Stimulated activated CD4-positive, alpha-beta T cell treated with anti-CD3 and anti-CD28 coated beads, Interleukin-1b, Interleukin-23, amount 100 ng/mL, for 4 hours (primary cell): ENCODE data around the gene GATB.

Experiments
- DNase-seq, 2 donors: peaks; one replicate each; pipeline ENCODE4 v3.0.0-alpha.2; 2020; ENCODE audit warnings: low read depth in 2 of 2

Gene GATB

DNA sequence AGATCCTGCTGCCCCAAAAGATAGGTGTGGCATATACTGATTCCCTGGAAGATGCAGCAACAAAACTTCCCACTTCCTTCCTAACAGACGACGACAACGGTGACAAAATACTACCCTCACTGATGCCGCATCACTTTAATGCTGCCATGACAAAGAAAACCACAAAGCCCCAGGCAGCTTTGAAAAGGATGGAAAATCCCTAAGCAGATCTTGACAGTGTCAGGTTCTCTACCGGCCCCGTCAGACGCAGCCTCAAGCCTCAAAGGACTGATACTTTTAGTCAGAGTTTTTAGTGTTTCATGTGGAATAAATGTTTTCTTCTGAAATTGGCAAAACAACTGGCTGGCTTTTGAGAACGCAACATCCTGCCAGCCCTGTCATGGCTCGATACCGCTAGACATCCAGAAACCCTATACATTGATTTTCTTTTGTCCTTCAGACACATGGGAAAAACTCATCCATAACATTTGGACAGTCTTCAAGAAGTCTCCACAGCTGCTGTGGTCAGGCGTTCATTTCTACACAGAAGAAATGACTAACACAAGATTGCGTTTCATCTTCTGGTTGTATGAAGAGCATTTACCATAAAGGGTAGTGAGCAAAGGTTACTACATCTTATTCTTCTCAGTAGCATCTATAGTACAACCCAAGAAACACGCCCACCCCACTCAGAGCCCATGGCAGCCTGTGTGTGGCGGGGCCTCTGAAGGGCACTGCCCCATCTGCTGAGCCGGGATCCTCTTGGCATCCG lies 60.1 kb downstream of the GATB start:
- DNase-seq = no peak

DNA sequence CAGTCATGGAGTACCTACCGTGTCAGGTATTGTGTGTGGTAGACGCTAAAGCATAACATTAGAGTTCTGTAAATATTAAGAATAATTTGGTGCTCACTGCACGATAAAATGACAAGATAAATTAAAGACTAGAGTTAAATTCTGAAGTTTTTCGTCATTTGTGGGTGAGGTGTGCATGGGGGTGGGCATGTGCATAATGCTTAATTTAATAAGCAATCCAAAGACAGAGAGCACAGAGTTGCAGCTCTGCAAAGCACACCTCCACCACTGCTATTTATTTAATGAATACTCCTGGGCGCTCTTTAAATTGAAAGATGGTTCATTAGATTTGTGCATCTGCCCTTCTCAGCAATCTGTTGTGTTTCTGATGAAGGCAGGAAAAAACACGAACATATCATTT lies 62.6 kb downstream of the GATB start:
- no peak for DNase-seq

DNA sequence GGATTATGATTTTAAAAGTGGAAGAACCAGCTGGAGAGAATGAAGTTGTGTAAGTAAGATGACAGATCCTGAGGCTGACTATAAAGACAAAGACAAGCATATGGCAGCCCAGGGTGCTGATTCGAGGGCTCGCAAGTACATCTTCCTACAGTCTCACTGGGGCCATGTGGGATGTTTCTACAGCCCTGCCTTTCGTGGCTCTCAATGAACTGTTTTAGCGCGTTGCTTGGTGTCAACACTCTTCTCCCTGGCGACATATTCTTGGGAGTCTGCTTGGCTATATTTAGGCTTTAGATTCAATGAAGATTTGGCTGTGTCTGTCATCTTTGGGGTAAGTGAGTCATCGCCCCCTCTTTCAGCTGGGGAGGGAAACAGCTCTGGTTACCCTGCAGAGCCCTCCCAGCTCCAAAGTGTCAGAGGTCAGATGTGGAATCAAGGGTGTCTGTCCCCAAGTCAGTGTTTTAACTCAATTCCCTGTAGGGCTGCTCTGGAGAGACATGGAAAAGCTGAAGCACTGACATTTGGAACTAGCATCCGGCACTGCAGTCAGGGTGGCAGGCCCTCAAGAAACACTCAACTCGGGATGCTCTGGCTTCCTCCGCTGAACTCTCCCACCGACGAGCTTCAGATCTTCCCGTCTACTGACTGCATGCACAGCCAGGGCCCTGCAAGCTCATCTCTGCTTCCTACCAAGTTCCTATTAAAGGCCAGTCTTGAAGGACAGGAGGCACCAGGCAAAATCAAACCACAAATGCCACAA lies 65.7 kb downstream of the GATB start:
- DNase-seq = no peak

DNA sequence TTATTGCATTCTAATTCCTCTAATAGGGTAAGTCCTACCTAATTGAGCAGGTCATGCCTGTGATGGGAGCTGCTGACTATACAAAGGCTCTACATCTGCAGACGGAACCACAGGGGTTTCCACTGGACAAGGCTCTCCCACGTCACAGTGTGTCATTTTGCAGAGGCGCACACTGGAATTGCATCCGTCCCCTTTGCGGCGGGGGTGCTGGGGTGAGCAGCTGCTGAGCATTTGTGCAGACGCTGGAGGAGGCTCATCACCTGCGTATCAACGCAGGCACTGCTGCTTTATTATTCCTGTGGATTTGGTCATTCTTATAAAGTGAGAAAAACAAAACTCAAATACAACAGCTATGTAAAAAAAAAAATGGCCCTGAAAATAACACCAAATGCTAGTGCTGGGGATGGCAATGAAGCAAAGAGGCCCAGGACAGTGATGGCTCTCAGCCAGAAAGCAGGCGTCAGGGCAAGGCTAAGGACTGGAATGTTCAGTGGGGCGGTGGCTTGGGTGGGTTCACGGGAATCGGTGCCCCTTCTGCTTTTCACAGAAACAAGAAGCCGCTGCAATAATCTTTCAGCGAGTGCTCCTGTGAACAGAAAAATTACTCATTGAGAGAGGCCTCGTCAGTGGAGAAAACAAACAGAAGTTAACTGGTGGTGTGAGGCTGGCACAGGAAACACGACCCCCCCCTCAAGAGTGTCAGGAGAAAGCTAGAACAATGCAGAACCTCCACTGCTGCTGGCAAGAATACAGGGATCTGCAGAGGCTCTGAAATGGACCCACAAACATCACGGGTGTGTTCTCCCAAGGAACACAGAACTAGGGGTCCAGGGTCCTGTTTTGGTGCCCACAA lies 67.8 kb downstream of the GATB start:
- no peak for DNase-seq

DNA sequence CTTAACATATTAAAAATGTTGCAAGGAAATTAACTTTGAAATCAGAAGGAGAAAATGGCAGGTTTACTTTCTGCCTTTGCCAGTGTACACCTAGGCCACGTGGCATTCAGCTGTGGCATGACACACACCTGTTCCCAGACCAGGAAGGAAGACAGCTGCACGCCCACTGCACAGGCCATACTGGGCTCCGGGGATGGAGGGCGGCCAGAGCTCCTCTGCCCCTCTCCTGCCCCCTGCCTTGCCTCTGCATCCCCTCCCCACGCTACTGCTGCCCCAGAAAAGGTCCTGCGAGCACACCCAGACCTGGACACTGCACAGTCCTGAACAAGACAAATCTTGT lies 68.4 kb downstream of the GATB start:
- DNase-seq = no peak

DNA sequence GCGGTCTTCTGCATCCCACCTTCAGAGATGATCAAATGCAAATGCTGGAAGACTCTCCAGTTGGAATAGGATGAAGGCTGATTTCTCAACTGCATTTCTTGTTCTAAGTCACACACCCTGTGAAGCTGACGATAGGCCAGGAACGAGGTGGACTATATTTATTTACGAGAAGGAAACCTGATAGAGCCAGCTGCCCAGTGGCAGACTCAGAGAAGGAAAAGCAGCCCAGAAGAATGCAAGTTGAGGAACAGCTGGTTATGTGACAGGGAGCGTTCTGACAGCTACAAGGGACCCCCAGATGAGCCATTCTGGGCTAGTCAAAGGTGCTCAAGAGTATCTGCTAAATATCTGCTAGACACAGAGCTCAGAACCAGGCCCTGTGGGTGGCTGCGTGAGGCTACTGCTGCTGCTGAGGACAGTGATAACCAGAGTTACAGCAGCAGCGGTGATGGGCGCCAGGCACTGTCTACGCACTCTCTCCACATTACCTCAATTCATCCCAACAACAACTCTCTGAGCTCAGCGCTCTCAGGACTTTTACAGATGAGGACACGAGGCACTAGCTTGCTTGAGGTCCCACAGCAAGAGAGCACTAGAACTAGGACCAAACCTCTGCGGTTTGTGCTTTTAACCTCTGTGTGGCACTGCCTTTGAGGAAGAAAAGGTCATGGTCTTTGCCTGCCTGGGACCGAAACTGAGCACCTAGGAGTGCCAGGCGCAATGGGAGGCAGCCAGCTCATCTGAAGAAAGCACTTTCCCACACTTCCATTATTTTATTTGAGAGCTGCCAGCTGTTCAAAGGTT lies 69.0 kb downstream of the GATB start:
- no peak for DNase-seq

DNA sequence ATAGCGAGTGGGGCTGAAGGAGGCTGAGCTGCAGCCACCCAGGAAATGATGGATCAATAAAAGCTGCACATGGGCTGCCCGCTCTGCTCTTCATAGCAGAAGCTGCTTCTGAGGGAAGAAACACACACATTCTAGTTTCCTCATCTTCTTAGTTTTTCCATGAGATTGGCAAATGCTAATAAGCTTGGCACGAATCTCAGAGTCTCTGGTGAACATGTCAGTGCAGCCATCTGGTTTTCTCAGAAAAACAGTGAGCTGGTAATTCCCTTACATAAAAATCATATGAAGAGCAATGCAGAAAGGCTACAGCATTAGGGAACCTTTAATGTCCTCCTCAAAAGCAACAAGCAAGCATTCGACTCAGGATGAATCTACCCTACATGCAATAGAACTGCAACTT lies 69.9 kb downstream of the GATB start:
- DNase-seq = no peak

DNA sequence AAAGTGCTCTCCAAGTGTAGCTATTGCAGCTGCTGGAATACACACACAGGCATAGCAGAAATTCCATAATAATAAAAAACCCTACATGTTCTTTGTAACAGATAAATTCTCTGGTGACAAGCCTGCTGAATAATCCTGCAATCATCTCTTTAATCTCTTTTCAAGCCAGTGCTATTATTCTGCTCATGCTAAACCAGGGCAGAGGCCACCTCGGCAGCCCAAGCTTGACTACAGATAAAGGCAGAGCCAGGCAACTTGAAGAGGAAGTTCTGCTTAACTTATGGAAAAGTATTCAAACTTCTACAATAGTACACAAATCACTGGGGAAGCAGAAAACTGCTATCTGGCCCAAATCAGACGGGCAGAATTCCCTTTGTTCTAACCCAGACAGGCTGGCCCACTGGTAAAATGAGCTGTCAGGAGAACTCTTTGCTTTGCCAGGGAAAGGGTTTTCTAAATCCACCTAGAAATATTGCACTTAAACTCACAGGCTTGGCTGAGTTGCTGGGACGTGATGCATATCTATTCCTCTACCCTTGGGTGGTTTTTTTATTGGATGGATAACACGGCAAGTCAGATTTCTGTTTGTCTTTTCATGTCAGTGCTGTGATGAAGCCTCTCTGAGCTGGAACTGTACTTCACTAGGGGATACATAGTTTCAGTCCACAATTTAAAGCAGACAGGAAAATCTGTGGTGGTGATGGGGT lies 70.5 kb downstream of the GATB start:
- DNase-seq = no peak

DNA sequence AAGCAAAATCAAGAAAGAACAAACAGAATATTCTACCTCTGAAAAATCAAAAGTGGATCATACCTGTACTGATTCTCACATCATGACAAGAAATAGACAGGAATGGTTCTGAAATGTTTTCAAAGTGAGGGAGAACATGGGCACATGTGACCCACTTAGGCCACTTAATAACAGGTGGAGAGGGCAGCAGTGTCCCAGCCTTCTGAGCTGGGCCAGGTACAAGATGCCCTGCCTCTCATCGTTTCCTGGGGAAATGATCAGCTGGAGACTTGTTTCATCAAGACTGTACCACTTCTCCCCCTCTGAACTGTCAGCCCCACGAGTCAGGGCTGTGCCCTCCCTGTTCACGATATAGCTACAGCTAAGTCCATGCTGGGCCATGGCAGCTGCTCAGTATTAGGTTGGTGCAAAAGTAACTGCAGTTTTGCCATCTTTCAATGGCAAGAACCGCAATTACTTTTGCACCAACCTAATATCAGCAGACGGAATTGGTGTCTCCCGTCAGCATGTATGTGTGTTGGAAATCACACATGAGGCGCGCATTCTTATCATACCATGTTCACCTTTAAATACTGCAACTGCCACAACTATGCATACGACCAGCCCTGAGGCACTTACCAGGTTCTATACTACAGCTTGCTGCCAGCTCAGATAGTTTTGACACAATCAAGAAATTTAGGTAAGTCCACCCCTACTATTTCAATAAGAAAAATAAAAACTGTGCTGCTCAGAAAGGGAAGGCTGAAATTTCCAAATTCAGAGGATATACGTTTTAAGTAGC lies 71.4 kb downstream of the GATB start:
- no peak for DNase-seq

DNA sequence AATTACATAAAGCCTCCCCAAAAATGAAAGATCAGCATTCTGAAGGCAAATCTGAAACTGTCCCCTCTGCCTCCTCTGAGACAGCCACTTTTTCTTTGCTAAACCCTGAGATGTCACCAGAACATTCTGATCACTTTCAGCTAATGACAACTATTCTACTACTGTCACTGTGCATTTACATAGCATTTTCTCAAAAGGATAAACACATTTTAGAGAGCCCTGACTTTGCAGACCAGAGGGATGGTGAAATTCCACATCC lies 72.1 kb downstream of the GATB start:
- DNase-seq = no peak

DNA sequence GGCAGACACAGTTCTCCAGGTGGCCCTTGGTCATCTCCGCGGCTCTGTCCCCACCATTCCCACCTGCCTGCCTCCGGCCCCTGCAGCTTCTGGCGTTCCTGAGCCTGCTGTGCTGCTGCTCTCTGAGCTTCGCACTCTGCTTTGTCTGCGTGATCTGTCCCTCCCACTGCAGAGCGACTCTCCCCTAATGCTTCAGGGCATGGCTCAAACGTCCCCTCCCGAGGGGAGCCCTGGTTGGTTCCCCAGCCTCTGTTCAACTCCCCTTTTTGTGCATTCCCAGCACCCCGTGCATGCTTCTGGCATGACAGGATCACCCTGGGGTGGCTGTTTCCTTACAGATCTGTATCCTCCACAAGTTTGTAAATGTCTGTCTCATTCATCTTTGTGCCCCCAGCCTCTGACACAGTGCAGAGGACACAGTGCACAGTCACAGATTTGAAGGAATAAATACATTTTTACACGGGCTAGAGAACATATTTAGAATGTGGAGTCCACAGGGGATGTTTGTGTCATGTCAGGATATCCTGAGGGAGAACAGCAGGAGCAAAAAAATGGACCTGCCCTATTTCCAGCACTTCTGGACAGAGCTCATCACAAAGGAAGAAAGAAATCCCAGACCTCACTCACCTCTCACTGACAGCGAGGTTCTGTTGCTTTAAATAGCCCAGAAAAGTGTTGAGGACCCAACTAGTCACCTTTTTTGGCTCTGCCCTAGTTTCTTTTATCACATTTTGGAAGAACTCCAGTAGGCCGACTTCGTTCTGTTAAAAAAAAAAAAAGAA lies 72.6 kb downstream of the GATB start:
- no peak for DNase-seq

DNA sequence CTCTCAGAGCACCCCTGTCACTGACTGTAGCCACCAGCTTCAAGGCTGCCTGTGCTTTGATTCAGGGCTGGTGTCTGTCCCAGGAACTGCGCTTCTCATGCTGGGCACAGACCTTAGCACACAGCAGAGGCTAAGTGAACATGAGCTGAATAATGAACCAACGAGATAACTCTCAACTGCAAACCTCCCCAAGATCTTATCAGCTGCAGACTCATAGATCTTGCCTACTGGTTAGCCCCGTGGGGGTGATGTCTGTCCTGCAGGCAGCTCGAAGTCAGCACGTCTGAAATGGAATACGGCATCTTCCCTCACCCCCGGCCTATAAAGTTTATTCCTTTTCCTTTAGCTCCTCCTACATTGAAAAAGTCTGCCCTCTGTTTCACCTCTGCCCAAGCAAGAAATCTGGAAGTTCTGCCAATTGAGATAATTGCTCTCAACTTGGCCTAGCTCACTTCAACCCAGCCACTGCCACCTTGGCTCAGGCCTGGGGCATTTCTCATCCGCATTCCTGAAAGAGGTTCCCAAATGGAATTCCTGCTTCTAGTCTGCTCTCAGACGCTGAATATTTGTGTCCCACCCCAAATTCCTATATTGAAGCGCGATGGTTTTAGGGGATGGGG lies 73.7 kb downstream of the GATB start:
- DNase-seq = no peak

DNA sequence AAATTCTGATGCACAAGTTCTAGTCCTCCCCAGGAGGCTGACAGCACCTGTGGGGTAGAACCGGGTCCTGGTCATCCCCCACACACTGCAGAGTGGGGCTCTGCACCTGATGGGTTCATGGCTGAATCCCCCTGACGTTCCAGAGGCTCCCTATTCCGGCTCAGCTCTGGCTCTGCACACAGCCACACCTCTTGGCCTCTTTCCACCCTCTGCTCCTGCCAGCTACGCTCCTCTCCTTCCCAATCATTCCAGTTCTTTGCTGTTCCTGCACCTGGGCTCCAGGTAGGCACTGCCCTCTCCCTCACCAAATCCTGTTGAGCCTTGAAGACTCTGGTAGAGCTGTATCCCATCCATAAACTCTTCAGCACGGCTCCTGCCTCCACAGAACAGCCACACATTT lies 75.5 kb downstream of the GATB start:
- DNase-seq = no peak

DNA sequence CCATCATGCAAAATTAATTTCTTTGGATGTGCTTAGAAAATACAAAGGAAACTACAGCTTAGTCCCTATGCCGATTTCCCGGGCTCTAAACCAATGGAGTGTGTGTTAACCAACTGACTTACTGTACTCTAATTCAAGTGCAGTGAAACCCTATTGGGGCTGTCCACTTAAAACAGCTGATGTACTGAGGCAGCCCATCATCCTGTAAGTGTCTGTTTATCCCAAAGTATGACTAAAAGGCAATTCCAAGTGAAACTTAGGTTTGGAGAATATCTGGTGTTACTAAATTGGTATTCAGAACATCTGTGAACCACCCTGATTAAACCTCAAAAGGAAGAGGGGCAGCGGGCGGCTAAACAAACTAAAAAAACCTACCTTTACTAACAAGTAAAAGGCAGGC lies 79.7 kb downstream of the GATB start:
- DNase-seq = no peak

DNA sequence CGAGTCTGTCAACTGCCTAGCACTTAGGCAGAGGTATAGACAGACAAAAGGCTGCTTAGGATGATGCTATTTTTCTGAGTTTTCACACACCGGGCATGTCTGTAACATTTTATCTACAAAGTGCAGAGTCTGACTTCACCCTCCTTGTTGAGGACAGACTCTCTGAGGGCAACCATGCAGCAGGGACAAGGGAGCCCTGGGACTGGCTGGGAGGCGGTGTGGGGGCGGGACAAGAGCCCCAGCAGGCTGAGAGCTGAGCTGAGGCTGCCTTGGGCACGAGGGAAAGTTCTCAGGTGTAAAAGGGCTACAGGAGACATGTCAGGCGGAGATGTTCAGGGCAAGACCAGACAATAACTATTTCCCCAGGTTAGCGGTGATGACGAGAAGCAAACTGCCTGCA lies 81.6 kb downstream of the GATB start:
- DNase-seq = no peak

DNA sequence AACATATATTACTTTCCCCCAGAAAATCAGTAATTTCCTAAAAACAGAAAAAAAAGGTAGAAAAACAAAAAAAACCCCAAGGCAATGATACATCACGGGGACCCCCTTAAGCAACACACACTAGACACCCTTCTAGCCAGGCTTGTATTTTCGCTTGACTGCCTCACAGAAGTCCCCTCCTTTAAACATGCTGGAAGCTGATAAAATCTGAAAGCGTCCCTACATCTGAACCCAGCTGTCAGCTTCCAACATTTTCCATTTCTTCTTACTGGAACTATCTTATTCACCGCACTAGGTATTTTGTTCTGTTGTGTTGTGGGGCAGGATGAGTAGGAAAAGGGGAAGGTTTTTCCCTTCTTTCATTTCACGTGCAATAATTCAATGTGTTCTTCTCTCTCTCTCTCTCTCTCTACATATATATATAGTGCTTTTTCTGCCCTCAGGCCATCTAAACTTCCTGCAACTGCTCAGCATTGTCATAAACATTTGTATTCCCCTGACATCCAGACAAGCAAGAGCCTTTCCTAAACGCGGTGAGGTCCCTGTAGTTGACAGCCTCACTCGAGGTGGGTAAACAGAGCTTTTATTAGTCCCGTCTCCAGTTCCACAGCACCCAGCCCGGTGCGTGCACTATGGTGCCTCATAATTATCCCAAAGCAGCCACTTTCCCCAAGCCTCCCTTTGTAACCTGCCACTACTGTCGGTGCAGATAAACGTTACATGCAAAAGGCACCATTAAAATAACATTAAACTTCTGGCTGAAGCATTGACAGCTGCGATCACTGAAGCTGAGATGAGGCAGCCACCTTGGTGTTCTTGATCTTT lies 82.5 kb downstream of the GATB start:
- DNase-seq = no peak

DNA sequence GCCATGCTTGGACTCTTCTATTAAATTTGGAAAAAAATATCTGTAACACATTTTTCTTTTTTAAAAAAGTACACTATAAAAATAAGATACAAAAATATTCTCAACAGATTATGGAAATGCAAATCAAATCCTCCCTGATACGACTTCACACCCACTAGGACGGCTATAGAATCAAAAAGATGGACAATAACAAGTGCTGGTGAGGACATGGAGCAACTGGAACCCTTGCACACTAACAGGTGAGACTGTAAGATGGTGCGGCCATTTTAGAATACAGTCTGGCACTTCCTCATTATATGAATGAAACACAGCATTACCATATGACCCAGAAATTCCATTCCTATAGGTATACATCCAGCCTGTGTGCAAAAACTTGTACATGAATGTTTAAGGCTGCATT lies 83.6 kb downstream of the GATB start:
- DNase-seq = no peak

DNA sequence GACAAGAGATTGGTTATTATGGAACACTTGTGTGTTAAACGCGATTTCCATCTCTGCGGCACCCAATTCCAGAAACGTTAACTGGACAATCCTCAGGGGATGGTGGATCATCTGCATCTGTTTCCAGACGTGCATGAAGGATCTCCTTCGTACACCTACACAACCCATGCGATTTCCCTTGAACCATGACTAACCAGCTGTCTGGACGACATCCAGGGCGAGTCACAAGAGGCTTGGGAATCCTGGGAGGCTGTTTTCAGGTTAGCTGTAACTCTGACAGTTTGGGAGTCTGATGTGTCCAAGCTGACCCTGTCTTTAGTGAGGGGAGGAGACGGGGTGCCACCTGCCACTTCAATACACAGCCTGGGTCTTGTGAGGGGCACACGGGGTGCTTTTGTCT lies 84.5 kb downstream of the GATB start:
- no peak for DNase-seq
